Progenitor cell of endocrine pancreas (in vitro differentiated cells): ENCODE results near the gene PRDM16. TPM values are rescaled to one million over a fixed set of nuclear protein-coding genes. Genes with fewer than 3 reads are reported as not detected.

Experiments
- DNase-seq: peaks from one replicate; pipeline ENCODE4 v3.0.0; 2021; ENCODE audit warnings: low spot score; ENCODE audit not compliant: unreplicated experiment
- H3K27ac Mint-ChIP-seq: 2 replicates; pipeline ENCODE4 v1.8.0; 2021; ENCODE audit warnings: mild to moderate bottlenecking, moderate library complexity, mixed read lengths
- H3K27me3 Mint-ChIP-seq: 2 replicates; pipeline ENCODE4 v1.8.0; 2021; ENCODE audit warnings: mixed read lengths
- H3K36me3 Mint-ChIP-seq: 2 replicates; pipeline ENCODE4 v1.8.0; 2022; ENCODE audit warnings: mixed read lengths; ENCODE audit not compliant: insufficient read depth
- H3K4me1 Mint-ChIP-seq: 2 replicates; pipeline ENCODE4 v1.8.0; 2021; ENCODE audit warnings: low read depth, mixed read lengths
- H3K4me3 Mint-ChIP-seq: 2 replicates; pipeline ENCODE4 v1.8.0; 2021; ENCODE audit warnings: low read depth, mild to moderate bottlenecking, moderate library complexity, mixed read lengths
- H3K9me3 Mint-ChIP-seq: 2 replicates; pipeline ENCODE4 v1.8.0; 2021; ENCODE audit warnings: low read depth, mixed read lengths
- CTCF ChIP-seq: fragments of 200-600 bp; sonication (generic); IDR thresholded peaks from one replicate; pipeline ENCODE4 v1.5.0; 2021; ENCODE audit warnings: antibody characterized with exemption, mild to moderate bottlenecking; ENCODE audit not compliant: unreplicated experiment
- total RNA-seq: library from RNA; stranded (reverse); gene quantifications from 2 replicates; pipeline ENCODE4 v1.2.1, GENCODE V29; 2021

PRDM16 gene
- total RNA-seq, 1 donor from 2014 or later = 69.1 TPM

DNA sequence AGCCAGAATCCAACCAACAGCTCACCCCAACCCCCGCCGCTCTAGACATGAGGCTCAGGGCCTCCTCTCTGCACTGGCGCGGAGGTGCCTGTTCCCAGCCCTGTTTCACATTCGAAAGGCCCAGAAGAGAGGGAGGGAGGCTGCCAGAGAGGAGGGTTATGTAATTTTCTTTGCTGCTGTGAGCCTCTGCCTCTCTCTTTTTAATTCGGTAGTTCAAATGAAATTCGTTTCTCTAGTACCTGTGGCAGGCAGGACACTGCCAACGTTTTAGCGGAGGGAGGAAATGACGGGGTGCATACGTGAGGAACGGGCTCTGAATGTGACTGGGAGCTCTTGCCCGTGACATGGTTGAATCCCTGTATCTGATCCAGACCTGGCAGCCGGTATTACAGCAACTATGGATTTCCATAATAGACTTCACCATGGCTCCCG is 9.4 kb downstream of the PRDM16 start:
- H3K27ac Mint-ChIP-seq = peak overlapping the region; percentile 24
- no peaks in the 10 kb centered on the region for H3K9me3 Mint-ChIP-seq
- no peak for TF ChIP-seq CTCF
- H3K4me3 Mint-ChIP-seq = no peak overlapping the region
- H3K4me1 Mint-ChIP-seq = peaks cover 41% of the 10 kb centered on the region
- no peaks in the 10 kb centered on the region for H3K27me3 Mint-ChIP-seq
- H3K36me3 Mint-ChIP-seq = peaks cover 2% of the 10 kb centered on the region
- no peak for DNase-seq

DNA sequence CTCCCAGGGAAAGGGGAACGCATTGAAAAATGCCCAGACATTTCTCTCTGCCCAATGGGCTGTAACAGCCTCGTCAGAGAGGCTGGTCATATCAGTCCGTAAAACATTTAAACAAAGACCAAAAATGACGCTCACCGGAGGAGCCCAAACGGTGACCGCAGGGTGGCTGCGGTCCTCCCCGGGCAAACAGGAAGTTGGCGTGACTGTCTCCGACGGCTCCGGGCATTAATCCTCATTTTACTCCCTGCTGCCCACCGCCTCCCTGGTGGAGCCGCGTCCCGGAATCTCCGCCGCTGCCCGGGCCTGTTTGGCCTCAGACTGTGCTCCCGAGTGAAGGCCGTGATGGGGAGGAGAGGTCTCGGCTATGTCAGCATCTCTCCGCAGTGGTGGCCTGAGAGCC is 9.9 kb downstream of the PRDM16 start:
- Mint-ChIP-seq H3K4me1 (peaks cover 43% of the 10 kb centered on the region), H3K27ac (peak overlapping the region; percentile 29), H3K36me3 (peaks cover 2% of the 10 kb centered on the region), H3K27me3 (no peaks in the 10 kb centered on the region), H3K4me3 (no peak overlapping the region), H3K9me3 (no peaks in the 10 kb centered on the region)
- no peak for TF ChIP-seq CTCF
- no peak for DNase-seq

DNA sequence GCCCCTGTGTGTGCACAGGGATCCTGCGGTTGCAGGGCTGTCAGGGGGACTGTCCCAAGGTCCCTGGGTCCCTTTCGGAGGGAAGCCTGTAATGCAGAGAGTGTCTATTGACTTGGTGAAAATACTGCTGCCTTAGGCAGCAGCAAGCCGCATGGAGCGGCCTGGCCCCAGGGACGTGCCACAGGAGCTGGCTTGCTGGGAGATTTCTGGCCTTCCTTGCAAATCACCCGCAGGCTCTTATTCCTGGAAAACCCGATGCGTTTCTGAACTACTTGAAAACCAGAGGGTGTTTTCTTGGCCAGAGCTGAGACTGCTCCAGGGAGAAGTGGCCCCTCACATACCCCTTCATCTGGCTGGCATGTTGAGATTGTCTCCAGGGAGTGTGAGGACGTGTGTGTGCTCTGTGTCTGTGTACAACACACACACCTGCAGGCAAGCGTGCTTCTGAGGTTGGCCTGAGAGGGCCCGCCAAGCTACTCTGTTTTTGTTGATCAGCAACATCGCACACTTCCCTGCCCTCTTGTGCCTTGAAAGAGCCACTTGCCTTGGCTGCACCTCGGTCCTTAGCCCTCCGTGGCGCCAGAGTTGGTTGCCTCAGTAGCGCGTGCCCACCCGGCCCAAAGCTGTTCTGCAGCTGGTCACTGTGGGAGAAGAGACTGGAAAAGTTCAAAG is 10.5 kb downstream of the PRDM16 start:
- no peaks in the 10 kb centered on the region for H3K27me3 Mint-ChIP-seq
- TF ChIP-seq CTCF = no peak
- H3K4me3 Mint-ChIP-seq = no peak overlapping the region
- no peak for DNase-seq
- H3K27ac Mint-ChIP-seq = peak overlapping the region; percentile 29
- peaks cover 2% of the 10 kb centered on the region for H3K36me3 Mint-ChIP-seq
- no peaks in the 10 kb centered on the region for H3K9me3 Mint-ChIP-seq
- peaks cover 38% of the 10 kb centered on the region for H3K4me1 Mint-ChIP-seq

DNA sequence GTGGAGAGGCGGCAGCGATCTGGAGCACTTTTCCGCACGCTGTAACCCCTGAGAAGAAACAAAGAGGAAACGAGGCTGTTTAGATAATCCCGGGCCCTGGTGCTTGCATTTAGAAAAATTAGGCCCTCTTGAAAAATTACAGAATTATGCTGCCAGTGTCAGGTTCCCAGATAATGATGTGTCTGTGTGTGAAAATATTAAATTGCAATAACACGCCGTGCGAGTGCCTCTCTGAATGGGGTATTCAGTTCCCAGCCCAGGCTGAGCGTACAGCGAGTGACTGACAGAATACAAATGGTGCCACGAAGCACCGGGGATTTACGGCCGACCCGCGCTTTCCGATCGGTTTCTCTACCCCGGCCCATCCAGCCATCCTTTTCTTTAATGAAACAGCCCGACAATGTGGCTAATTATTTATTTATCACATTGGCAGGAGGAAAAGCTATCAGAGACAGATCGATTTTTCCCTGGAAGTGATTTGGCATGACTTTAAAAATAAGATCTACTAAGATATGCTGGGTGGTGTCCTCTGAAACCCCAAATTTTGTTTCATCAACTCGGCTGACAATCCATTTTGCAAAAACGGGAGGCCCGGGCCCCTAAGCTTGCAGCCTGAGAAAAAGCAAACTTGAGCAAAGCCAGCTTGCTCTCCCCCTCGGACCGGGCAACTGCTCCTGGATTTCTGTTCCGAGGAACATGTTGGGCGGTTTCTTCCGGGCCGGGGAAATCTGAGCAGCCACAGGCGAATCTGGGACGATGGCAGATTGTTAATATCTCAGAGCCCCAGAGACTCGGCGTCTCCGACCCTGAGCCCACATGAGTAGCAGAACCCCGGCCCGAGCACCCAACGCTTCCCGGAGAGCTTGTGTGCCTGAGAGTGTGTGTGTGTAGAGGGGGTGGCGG is 11.3 kb downstream of the PRDM16 start:
- Mint-ChIP-seq H3K27ac (no peak overlapping the region), H3K4me3 (no peak overlapping the region), H3K36me3 (peaks cover 2% of the 10 kb centered on the region), H3K4me1 (peaks cover 35% of the 10 kb centered on the region), H3K9me3 (no peaks in the 10 kb centered on the region), H3K27me3 (no peaks in the 10 kb centered on the region)
- no peak for TF ChIP-seq CTCF
- DNase-seq = no peak

GRCh38 chr1:3081171-3081683 is 12.2 kb downstream of the PRDM16 start:
- no peaks in the 10 kb centered on the region for H3K27me3 Mint-ChIP-seq
- H3K4me3 Mint-ChIP-seq = no peak overlapping the region
- TF ChIP-seq CTCF = no peak
- H3K4me1 Mint-ChIP-seq = peaks cover 34% of the 10 kb centered on the region
- no peak for DNase-seq
- no peaks in the 10 kb centered on the region for H3K9me3 Mint-ChIP-seq
- no peak overlapping the region for H3K27ac Mint-ChIP-seq
- peaks cover under 1% of the 10 kb centered on the region for H3K36me3 Mint-ChIP-seq
